ENCODE results near the gene GSN. TPM values are rescaled to one million over a fixed set of nuclear protein-coding genes. Genes with fewer than 3 reads are reported as not detected.

Gene GSN
- total and polyA plus RNA-seq, 9 of the 15 experiments (the other 6 are each of a cell fraction or from before 2014, with no cell fraction given): 0.39 to 16.6 (median 8.2) TPM

GRCh38 chr9:121268598-121268850 lies 562 bp downstream of the GSN start:
- no peaks in the 10 kb centered on the region for H3K9me3 ChIP-seq (replicated peaks; ENCODE audit: control insufficient read depth, insufficient read depth, low read depth, low read length)
- H3K9ac ChIP-seq (ENCODE audit: insufficient read depth in 1 of 2, low read depth in 2 of 2, low read length in 2 of 2): peak overlapping the region; percentile 42 to 84; a peak in 3 of 4 replicates
- no peak overlapping the region for H3K27ac ChIP-seq (ENCODE audit: extremely low read depth, low read depth, low read length)
- CTCF ChIA-PET (ENCODE audit: low intra/inter-chr PET ratio): no interaction called here
- H2AFZ ChIP-seq (ENCODE audit: low read depth, low read length): peak overlapping the region; percentile 69
- peak; percentile 73 for ATAC-seq
- POLR2A ChIA-PET: interaction anchor here (0.6 to 2.2 kb wide), 10 partner anchors 9 to 608 kb away, joined by 3 to 12 read pairs (median 6); no protein-coding TSS in a partner anchor
- in situ Hi-C loops (cut with MboI) (no loop called here), intact Hi-C loops (cut with micrococcal nuclease) (loop anchor here (5.0 kb wide), 1 partner anchor 41 kb away; no protein-coding TSS in a partner anchor)
- H3K4me2 ChIP-seq (ENCODE audit: insufficient read depth, low read length): peak overlapping the region; percentile 84
- no peaks in the 10 kb centered on the region for H3K9me1 ChIP-seq (ENCODE audit: control insufficient read depth, insufficient read depth, low read length)
- BruUV-seq (replicated peaks): no TSS peak
- no peaks in the 10 kb centered on the region for H4K20me1 ChIP-seq (replicated peaks; ENCODE audit: control insufficient read depth, insufficient read depth, low read length)
- TF ChIP-seq CTBP1 (IDR thresholded peaks at IDR 0.05; ENCODE audit: borderline replicate concordance): peak; percentile 35; the same call in 1 of the 2 replicates
- no peak for TF ChIP-seq ERF (CRISPR knock-in tag; IDR thresholded peaks at IDR 0.05)
- peak; percentile 73 for TF ChIP-seq SPI1 (IDR thresholded peaks at IDR 0.05; ENCODE audit: borderline replicate concordance, low read depth, low read length)
- TF ChIP-seq ETV5 (CRISPR knock-in tag; IDR thresholded peaks at IDR 0.05; ENCODE audit: low read depth): 0 out of 2 replicates have a peak, but pooled peaks have one; percentile 5
- no peak for DNase-seq (ENCODE audit: extremely low read depth in 1 of 4, low spot score in 3 of 4)
- no peaks in the 10 kb centered on the region for H3K27me3 ChIP-seq (ENCODE audit: control insufficient read depth in 2 of 2, insufficient read depth in 2 of 2, low read length in 2 of 2)
- H3K4me3 ChIP-seq: peak overlapping the region; percentile 62
- WGBS (ENCODE audit: insufficient coverage, low coverage, missing lambda C conversion rate): 7% methylated on average over 5 of the region's 5 CpGs
- no peaks in the 10 kb centered on the region for H3K36me3 ChIP-seq (ENCODE audit: control insufficient read depth, insufficient read depth, low read length)
- H3K79me2 ChIP-seq (ENCODE audit: control insufficient read depth, insufficient read depth, low read length): no peaks in the 10 kb centered on the region
- H3K4me1 ChIP-seq (replicated peaks in 1 of 2; ENCODE audit: control insufficient read depth in 2 of 2, insufficient read depth in 2 of 2, low read length in 2 of 2): peaks cover 14 to 31% of the 10 kb centered on the region in 2 experiments
- no peak for FAIRE-seq

- DNase-seq (ENCODE audit: extremely low read depth in 1 of 4, low spot score in 3 of 4) (peak in 1 of 4 experiments; percentile 40), FAIRE-seq (peak; percentile 52), ATAC-seq (peak; percentile 22)
- ChIA-PET POLR2A (interaction anchor here (0.6 to 2.2 kb wide), 7 partner anchors 9 to 311 kb away, joined by 3 to 12 read pairs (median 8); no protein-coding TSS in a partner anchor), CTCF (ENCODE audit: low intra/inter-chr PET ratio) (no interaction called here)
- peaks cover 14 to 31% of the 10 kb centered on the region in 2 experiments for H3K4me1 ChIP-seq (replicated peaks in 1 of 2; ENCODE audit: control insufficient read depth in 2 of 2, insufficient read depth in 2 of 2, low read length in 2 of 2)
- H3K4me3 ChIP-seq: peak overlapping the region; percentile 62
- H2AFZ ChIP-seq (ENCODE audit: low read depth, low read length): peak overlapping the region; percentile 69
- H3K9ac ChIP-seq (ENCODE audit: insufficient read depth in 1 of 2, low read depth in 2 of 2, low read length in 2 of 2): peak overlapping the region in 1 of 2 experiments; percentile 84; a peak in 1 of 4 replicates
- H4K20me1 ChIP-seq (replicated peaks; ENCODE audit: control insufficient read depth, insufficient read depth, low read length): no peaks in the 10 kb centered on the region
- in situ Hi-C loops (cut with MboI) (no loop called here), intact Hi-C loops (cut with micrococcal nuclease) (loop anchor here (5.0 kb wide), 1 partner anchor 42 kb away; no protein-coding TSS in a partner anchor)
- H3K27ac ChIP-seq (ENCODE audit: extremely low read depth, low read depth, low read length): no peak overlapping the region
- no peaks in the 10 kb centered on the region for H3K27me3 ChIP-seq (ENCODE audit: control insufficient read depth in 2 of 2, insufficient read depth in 2 of 2, low read length in 2 of 2)
- no peaks in the 10 kb centered on the region for H3K9me1 ChIP-seq (ENCODE audit: control insufficient read depth, insufficient read depth, low read length)
- no peaks in the 10 kb centered on the region for H3K9me3 ChIP-seq (replicated peaks; ENCODE audit: control insufficient read depth, insufficient read depth, low read depth, low read length)
- peak overlapping the region; percentile 84 for H3K4me2 ChIP-seq (ENCODE audit: insufficient read depth, low read length)
- 33% methylated on average over 11 of the region's 12 CpGs for WGBS (ENCODE audit: insufficient coverage, low coverage, missing lambda C conversion rate)
- BruUV-seq (replicated peaks): no TSS peak
- H3K36me3 ChIP-seq (ENCODE audit: control insufficient read depth, insufficient read depth, low read length): no peaks in the 10 kb centered on the region
- peak; percentile 28; the same call in 1 of the 2 replicates for TF ChIP-seq L3MBTL2 (IDR thresholded peaks at IDR 0.05)
- no peak for TF ChIP-seq BRF2 (IDR thresholded peaks at IDR 0.05; ENCODE audit: borderline replicate concordance, insufficient read depth, insufficient read length)
- H3K79me2 ChIP-seq (ENCODE audit: control insufficient read depth, insufficient read depth, low read length): no peaks in the 10 kb centered on the region
Measured at GRCh38 chr9:121268851-121269641, 1.1 kb downstream of the GSN start.

All from K562 (cell line).